Measurements from ENCODE around the gene AMN1.

GRCh38 chr12:31647086-31647491 lies 81.7 kb downstream of the AMN1 start:
- TF ChIP-seq, protein P1, sequence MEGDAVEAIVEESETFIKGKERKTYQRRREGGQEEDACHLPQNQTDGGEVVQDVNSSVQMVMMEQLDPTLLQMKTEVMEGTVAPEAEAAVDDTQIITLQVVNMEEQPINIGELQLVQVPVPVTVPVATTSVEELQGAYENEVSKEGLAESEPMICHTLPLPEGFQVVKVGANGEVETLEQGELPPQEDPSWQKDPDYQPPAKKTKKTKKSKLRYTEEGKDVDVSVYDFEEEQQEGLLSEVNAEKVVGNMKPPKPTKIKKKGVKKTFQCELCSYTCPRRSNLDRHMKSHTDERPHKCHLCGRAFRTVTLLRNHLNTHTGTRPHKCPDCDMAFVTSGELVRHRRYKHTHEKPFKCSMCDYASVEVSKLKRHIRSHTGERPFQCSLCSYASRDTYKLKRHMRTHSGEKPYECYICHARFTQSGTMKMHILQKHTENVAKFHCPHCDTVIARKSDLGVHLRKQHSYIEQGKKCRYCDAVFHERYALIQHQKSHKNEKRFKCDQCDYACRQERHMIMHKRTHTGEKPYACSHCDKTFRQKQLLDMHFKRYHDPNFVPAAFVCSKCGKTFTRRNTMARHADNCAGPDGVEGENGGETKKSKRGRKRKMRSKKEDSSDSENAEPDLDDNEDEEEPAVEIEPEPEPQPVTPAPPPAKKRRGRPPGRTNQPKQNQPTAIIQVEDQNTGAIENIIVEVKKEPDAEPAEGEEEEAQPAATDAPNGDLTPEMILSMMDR (IDR thresholded peaks at IDR 0.05; ENCODE audit: poor library complexity): no peak
- no peak for TF ChIP-seq EZH2 (IDR thresholded peaks at IDR 0.05; ENCODE audit: borderline replicate concordance)
- no peak for TF ChIP-seq EZH2phosphoT487 (IDR thresholded peaks at IDR 0.05; ENCODE audit: low read depth, severe bottlenecking, unreplicated experiment)

All from hepatocyte (in vitro differentiated cells).